ENCODE measurements around the gene PCDH9. TPM values are rescaled to one million over a fixed set of nuclear protein-coding genes. Genes with fewer than 3 reads are reported as not detected.

PCDH9 gene
- total RNA-seq, 2 experiments from 2014 or later = 0.20 to 0.23 TPM

DNA sequence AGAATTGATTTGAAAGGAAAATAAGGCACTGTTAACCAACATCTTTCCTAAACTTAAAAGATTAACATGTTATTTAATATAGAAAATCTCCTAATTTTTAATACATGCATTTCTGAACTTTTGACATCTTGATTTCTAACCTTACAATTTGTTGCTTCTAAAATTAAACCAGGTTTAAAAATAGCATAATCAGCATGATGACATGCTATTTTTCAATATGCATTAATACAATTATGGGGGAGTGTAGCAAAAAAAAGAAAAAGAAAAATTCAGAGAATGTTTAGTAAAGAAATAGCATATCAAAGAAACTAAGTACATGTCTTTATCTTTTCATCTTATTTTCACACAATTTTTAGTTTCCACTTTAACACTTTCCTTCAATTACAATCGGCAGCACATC is 98.7 kb downstream of the PCDH9 start:
- no peak for DNase-seq
- no peaks in the 10 kb centered on the region for H3K9me3 Mint-ChIP-seq
- no peaks in the 10 kb centered on the region for H3K27me3 Mint-ChIP-seq
- H3K4me3 Mint-ChIP-seq = no peak overlapping the region
- H3K27ac Mint-ChIP-seq = no peak overlapping the region
- no peaks in the 10 kb centered on the region for H3K36me3 Mint-ChIP-seq
- H3K4me1 Mint-ChIP-seq = no peaks in the 10 kb centered on the region

DNA sequence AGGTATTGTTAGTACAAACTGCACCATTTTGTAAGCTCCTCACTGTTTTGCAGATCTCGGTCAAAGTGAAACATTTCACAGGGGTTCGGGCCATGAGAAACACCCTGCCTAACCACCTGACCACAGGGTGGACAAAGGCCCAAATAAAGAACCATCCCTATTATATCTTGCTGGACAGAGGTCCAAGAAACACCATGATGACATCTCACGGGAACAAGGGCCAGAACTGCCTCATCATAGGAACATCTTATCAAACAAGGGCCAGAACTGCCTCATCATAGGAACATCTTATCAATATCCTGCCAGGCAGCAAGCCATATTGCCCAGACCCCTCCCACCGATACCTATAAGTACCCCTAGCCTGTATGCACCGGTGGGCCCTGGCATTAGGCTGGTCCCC is 99.7 kb downstream of the PCDH9 start:
- H3K4me3 Mint-ChIP-seq = no peak overlapping the region
- H3K27me3 Mint-ChIP-seq = no peaks in the 10 kb centered on the region

DNA sequence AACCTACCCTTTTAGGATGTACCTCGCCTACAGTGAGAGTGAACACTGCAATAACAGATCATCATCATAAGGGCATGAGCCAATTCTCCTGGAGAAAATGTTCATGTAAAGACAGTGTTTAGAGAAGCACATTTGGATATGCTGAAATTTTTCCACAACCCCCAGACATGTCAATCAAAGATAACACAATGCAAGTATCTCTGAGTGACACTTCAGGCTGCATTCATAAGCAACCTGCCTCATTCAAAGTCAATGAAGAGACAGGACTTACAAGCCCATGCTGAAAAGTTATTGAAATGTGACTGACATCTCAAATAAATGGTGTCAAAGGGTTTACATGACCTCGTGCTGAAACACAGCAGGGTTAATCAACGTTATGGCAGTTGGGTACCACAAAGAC is 102.0 kb downstream of the PCDH9 start:
- H3K27ac Mint-ChIP-seq = no peak overlapping the region
- H3K4me1 Mint-ChIP-seq = no peaks in the 10 kb centered on the region
- H3K4me3 Mint-ChIP-seq = no peak overlapping the region
- no peaks in the 10 kb centered on the region for H3K9me3 Mint-ChIP-seq
- H3K36me3 Mint-ChIP-seq = no peaks in the 10 kb centered on the region
- no peaks in the 10 kb centered on the region for H3K27me3 Mint-ChIP-seq
- no peak for DNase-seq

More for the DNA sequence above, 99.7 kb downstream of the PCDH9 start:
- no peak overlapping the region for H3K27ac Mint-ChIP-seq
- DNase-seq = no peak
- H3K36me3 Mint-ChIP-seq = no peaks in the 10 kb centered on the region
- no peaks in the 10 kb centered on the region for H3K9me3 Mint-ChIP-seq
- H3K4me1 Mint-ChIP-seq = no peaks in the 10 kb centered on the region

DNA sequence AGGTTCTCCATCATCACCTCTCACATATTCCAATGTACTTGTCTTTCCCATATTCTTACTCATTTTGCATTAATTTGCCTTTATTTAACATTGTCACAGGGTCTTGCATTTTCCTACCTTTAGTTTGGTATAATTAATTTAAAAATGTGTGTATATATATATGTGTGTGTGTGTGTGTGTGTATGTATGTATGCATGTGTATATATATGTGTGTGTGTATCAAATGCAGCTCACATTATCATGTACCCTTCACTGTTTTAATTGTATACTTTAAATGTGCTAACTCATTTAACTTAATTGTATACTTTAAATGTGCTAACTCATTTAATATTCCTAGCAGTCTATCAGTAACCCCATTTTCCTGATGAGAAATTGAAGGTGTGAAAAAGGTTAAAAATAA is 104.5 kb downstream of the PCDH9 start:
- H3K9me3 Mint-ChIP-seq = no peaks in the 10 kb centered on the region
- H3K36me3 Mint-ChIP-seq = no peaks in the 10 kb centered on the region
- H3K27ac Mint-ChIP-seq = no peak overlapping the region
- no peaks in the 10 kb centered on the region for H3K27me3 Mint-ChIP-seq
- no peak for DNase-seq
- H3K4me3 Mint-ChIP-seq = no peak overlapping the region
- H3K4me1 Mint-ChIP-seq = no peaks in the 10 kb centered on the region

DNA sequence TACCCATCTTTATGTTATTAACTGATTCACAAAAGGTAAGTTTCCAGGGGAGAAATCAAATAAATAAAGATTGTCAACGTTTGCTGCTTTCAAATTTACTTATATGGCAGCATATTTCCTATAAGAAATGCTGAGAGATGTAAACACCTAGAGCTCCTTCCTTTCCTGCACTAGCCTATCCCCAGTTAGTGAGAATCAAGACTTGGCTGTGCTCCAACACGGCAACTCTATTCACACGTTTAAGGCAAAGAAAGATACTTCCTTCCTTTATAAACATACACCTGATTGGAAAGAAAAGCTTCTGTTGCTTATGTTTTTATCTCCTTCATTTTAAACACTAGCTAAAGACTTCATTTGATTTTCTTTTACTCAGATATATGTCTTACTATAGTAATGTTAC is 107.0 kb downstream of the PCDH9 start:
- H3K4me3 Mint-ChIP-seq = no peak overlapping the region
- H3K4me1 Mint-ChIP-seq = no peaks in the 10 kb centered on the region
- H3K36me3 Mint-ChIP-seq = no peaks in the 10 kb centered on the region
- no peaks in the 10 kb centered on the region for H3K27me3 Mint-ChIP-seq
- no peak for DNase-seq
- no peak overlapping the region for H3K27ac Mint-ChIP-seq
- no peaks in the 10 kb centered on the region for H3K9me3 Mint-ChIP-seq

DNA sequence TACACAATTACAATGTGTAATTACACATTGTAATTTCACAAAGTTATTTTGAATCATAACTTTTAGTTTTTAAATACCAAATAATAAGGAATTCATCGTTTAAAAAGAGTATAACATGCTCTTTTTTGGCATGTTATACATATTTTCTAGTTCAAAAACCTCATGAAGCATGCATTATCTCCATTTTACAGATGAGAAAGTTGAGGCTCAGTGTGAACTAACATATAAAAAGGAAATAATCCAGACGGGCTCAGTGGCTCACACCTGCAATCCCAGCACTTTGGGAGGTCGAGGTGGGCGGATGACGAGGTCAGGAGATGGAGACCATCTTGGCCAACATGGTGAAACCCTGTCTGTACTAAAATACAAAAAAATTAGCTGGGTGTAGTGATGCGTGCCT is 107.9 kb downstream of the PCDH9 start:
- Mint-ChIP-seq H3K4me3 (no peak overlapping the region), H3K4me1 (no peaks in the 10 kb centered on the region), H3K27me3 (no peaks in the 10 kb centered on the region), H3K9me3 (no peaks in the 10 kb centered on the region), H3K27ac (no peak overlapping the region), H3K36me3 (no peaks in the 10 kb centered on the region)
- no peak for DNase-seq

- no peak overlapping the region for H3K27ac Mint-ChIP-seq
- H3K4me1 Mint-ChIP-seq = no peaks in the 10 kb centered on the region
- no peak overlapping the region for H3K4me3 Mint-ChIP-seq
- no peaks in the 10 kb centered on the region for H3K9me3 Mint-ChIP-seq
- H3K27me3 Mint-ChIP-seq = no peaks in the 10 kb centered on the region
- no peak for DNase-seq
- H3K36me3 Mint-ChIP-seq = no peaks in the 10 kb centered on the region
Measured at GRCh38 chr13:67120872-67121531, 109.1 kb downstream of the PCDH9 start.

DNA sequence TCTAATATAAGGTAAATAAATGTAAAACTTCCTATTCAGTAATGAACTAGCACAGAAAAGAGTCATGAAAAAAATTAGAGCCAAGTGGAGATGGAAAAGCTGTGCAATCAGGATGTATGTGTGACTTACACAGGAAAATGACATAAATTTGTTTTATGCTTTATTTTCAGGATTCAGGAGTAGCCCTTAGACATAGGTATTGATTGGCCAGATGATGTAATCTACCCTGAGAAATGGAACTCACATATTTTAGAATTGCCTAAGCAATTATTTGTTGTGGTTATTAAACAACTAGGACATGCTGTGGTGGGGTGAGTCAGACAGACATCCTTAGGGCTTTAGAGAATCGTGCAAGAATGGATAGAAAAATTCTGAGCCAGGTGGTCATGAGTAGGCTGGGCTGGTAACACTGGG is 110.6 kb downstream of the PCDH9 start:
- no peaks in the 10 kb centered on the region for H3K36me3 Mint-ChIP-seq
- H3K9me3 Mint-ChIP-seq = no peaks in the 10 kb centered on the region
- no peaks in the 10 kb centered on the region for H3K27me3 Mint-ChIP-seq
- no peak for DNase-seq
- no peak overlapping the region for H3K4me3 Mint-ChIP-seq
- no peaks in the 10 kb centered on the region for H3K4me1 Mint-ChIP-seq
- H3K27ac Mint-ChIP-seq = no peak overlapping the region

GRCh38 chr13:67118277-67118676 is 111.9 kb downstream of the PCDH9 start:
- H3K9me3 Mint-ChIP-seq = no peaks in the 10 kb centered on the region
- no peak overlapping the region for H3K27ac Mint-ChIP-seq
- no peaks in the 10 kb centered on the region for H3K4me1 Mint-ChIP-seq
- H3K36me3 Mint-ChIP-seq = no peaks in the 10 kb centered on the region
- H3K27me3 Mint-ChIP-seq = no peaks in the 10 kb centered on the region
- no peak overlapping the region for H3K4me3 Mint-ChIP-seq
- DNase-seq = no peak

DNA sequence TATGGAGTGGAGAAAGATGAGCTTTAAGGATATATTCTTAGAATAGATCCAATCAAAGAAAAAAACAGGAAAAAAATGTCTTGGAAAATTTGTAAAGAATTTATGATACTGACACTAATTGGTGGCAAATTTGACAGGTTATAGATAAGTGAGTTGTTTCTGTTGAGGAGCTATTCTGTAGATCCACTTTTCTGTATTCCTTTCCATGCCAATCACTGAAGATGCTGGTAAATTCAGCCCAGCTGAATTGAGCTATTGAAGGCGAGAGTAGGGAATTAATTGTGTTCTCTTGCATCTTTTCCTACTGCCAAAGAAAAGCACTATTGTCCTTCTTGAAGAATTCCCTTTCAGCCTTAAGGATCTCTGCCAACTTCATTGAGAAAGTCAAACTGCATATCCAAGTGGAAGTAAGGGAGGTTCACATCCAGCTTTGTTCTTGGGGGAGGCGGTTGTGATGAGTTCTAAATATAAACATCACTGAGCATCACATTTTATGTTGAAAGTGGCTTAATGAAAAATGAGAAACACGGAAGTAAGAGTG is 113.1 kb downstream of the PCDH9 start:
- Mint-ChIP-seq H3K4me1 (no peaks in the 10 kb centered on the region), H3K27me3 (no peaks in the 10 kb centered on the region), H3K9me3 (no peaks in the 10 kb centered on the region), H3K36me3 (no peaks in the 10 kb centered on the region), H3K4me3 (no peak overlapping the region), H3K27ac (no peak overlapping the region)
- DNase-seq = no peak

DNA sequence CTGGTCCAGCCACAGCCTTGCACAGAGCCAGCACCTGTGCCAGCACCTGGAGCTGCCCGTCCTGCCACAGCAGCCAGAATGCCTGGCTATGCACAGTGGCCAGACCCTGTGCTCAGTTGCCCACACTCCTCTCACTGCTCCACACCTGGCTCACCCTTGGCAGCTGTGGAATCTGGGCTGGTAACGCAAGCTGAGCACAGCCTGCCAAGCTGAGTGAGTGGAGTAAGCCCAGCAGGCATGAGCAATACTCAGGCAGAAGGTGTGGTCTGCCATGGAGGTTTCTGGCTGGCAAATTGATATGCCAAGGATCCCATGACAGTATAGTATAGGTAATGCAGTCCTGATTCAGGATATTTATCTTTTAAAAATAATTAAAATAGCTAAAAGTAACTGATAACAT is 122.2 kb downstream of the PCDH9 start:
- no peak overlapping the region for H3K27ac Mint-ChIP-seq

GRCh38 chr13:67106502-67107057 is 123.6 kb downstream of the PCDH9 start:
- Mint-ChIP-seq H3K9me3 (no peaks in the 10 kb centered on the region), H3K27me3 (no peaks in the 10 kb centered on the region), H3K27ac (no peak overlapping the region), H3K4me3 (no peak overlapping the region), H3K36me3 (no peaks in the 10 kb centered on the region), H3K4me1 (no peaks in the 10 kb centered on the region)
- no peak for DNase-seq

More for the DNA sequence above, 122.2 kb downstream of the PCDH9 start:
- H3K9me3 Mint-ChIP-seq = no peaks in the 10 kb centered on the region
- H3K36me3 Mint-ChIP-seq = no peaks in the 10 kb centered on the region
- DNase-seq = no peak
- no peak overlapping the region for H3K4me3 Mint-ChIP-seq
- H3K27me3 Mint-ChIP-seq = no peaks in the 10 kb centered on the region
- no peaks in the 10 kb centered on the region for H3K4me1 Mint-ChIP-seq

GRCh38 chr13:67101730-67102467 is 128.2 kb downstream of the PCDH9 start:
- Mint-ChIP-seq H3K27ac (no peak overlapping the region), H3K4me3 (no peak overlapping the region), H3K27me3 (no peaks in the 10 kb centered on the region), H3K9me3 (no peaks in the 10 kb centered on the region), H3K36me3 (no peaks in the 10 kb centered on the region), H3K4me1 (no peaks in the 10 kb centered on the region)
- DNase-seq = no peak

- Mint-ChIP-seq H3K9me3 (no peaks in the 10 kb centered on the region), H3K27ac (no peak overlapping the region), H3K27me3 (no peaks in the 10 kb centered on the region), H3K4me1 (no peaks in the 10 kb centered on the region), H3K36me3 (no peaks in the 10 kb centered on the region), H3K4me3 (no peak overlapping the region)
- no peak for DNase-seq
Measured at GRCh38 chr13:67100730-67101129, 129.4 kb downstream of the PCDH9 start.

DNA sequence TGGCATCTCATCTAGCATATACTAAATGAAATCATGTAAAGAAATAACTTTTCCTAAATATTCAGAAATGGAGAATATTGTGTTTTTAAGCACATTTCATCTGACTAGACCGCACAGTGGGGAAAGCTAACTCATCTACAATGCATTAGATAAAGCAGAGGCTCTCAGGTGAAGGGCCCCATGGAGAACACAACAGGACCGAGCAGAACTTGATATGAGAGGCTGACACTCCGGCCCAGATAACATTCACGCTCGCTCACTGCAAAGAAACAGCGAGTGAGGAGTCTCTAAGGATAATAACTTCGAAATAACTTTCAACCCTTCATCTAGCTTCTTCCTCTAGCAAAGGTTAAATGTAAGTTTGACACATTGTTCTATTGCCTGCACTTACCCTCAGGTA is 130.6 kb downstream of the PCDH9 start:
- no peaks in the 10 kb centered on the region for H3K36me3 Mint-ChIP-seq
- H3K4me3 Mint-ChIP-seq = no peak overlapping the region
- no peaks in the 10 kb centered on the region for H3K9me3 Mint-ChIP-seq
- H3K27me3 Mint-ChIP-seq = no peaks in the 10 kb centered on the region
- no peak for DNase-seq
- H3K27ac Mint-ChIP-seq = no peak overlapping the region
- H3K4me1 Mint-ChIP-seq = no peaks in the 10 kb centered on the region

All from activated naive CD8-positive, alpha-beta T cell treated with anti-CD3 and anti-CD28 coated beads for 36 hours (primary cell).